Measurements from ENCODE around the gene EEFSEC.

EEFSEC gene

GRCh38 chr3:128340198-128340903 lies 187.1 kb downstream of the EEFSEC start:
- H3K36me3 Mint-ChIP-seq (ENCODE audit: low read depth) = peaks cover 4% of the 10 kb centered on the region
- no peak overlapping the region for H3K4me3 Mint-ChIP-seq
- TF ChIP-seq CTCF (IDR thresholded peaks at IDR 0.05; ENCODE audit: unreplicated experiment in 3 of 3) = no peak
- H3K9me3 Mint-ChIP-seq = no peaks in the 10 kb centered on the region
- peak overlapping the region in 2 of 3 experiments; percentile 22 to 61 for H3K27ac Mint-ChIP-seq
- peaks cover 53% of the 10 kb centered on the region for H3K4me1 Mint-ChIP-seq
- H3K27me3 Mint-ChIP-seq (ENCODE audit: low read depth) = peaks cover 7% of the 10 kb centered on the region

DNA sequence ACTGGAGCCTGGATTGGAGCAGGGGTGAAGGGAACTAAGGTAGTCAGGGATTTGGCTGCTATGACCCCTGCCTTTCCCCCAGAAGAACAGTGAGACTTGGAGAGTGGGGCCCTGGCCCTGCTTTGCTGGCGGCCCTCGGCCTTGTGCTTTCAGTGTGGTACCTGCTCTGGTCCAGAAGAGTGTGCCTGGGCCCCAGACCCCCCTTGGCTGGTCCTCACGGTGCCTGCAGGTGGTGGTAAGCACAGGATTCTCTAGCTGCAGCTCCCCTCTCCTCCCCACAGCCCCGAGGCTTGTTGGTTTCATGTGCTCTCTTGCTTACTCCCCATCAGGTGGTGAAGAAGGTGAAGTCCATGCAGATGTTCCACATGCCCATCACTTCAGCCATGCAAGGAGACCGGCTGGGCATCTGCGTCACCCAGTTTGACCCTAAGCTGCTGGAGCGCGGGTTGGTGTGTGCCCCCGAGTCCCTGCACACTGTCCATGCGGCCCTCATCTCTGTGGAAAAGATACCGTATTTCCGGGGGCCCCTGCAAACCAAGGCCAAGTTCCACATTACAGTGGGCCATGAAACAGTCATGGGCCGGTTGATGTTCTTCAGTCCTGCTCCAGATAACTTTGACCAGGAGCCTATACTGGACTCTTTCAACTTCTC lies 187.7 kb downstream of the EEFSEC start:
- peaks cover 4% of the 10 kb centered on the region for H3K36me3 Mint-ChIP-seq (ENCODE audit: low read depth)
- TF ChIP-seq CTCF (IDR thresholded peaks at IDR 0.05; ENCODE audit: unreplicated experiment in 3 of 3) = no peak
- H3K4me1 Mint-ChIP-seq = peaks cover 46% of the 10 kb centered on the region
- no peaks in the 10 kb centered on the region for H3K9me3 Mint-ChIP-seq
- H3K27ac Mint-ChIP-seq = peak overlapping the region in 1 of 3 experiments; percentile 53
- H3K4me3 Mint-ChIP-seq = no peak overlapping the region
- H3K27me3 Mint-ChIP-seq (ENCODE audit: low read depth) = peaks cover 8% of the 10 kb centered on the region

DNA sequence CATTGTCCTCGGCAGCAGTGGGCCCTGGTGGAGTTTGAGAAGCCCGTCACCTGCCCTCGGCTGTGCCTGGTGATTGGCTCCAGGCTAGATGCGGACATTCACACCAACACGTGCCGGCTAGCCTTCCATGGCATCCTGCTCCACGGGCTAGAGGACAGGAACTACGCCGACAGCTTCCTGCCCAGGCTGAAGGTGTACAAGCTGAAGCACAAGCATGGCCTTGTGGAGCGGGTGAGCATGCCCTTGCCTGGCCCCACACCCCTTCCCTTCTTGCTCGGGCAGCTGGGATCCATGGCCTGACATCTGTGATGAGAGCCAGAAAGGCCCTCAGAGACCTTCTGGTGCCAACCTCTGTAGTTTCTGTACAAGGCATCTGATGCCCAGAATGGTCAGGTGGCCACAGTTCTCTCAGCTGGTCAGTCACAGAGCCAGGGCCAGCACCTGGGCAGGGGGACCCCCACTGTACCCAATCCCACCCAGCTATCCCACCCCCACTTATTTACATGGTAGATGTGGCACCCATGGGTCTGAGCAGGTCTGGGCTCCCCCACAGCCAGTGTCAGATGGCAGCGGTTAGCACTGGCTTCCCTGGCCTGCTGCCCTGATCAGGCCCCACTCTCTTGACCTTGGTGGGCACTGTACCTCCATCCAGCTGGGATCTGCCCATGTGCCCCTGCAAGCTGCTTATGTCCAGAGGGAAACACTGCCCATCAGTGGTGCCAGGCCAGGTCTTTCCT lies 188.5 kb downstream of the EEFSEC start:
- no peak overlapping the region for H3K4me3 Mint-ChIP-seq
- peaks cover 8% of the 10 kb centered on the region for H3K27me3 Mint-ChIP-seq (ENCODE audit: low read depth)
- H3K9me3 Mint-ChIP-seq = no peaks in the 10 kb centered on the region
- TF ChIP-seq CTCF (IDR thresholded peaks at IDR 0.05; ENCODE audit: unreplicated experiment in 3 of 3) = no peak
- no peak overlapping the region for H3K27ac Mint-ChIP-seq
- H3K4me1 Mint-ChIP-seq = peaks cover 38% of the 10 kb centered on the region
- H3K36me3 Mint-ChIP-seq (ENCODE audit: low read depth) = peaks cover 4% of the 10 kb centered on the region

GRCh38 chr3:128342701-128343180 lies 189.5 kb downstream of the EEFSEC start:
- Mint-ChIP-seq H3K36me3 (ENCODE audit: low read depth) (peaks cover 4% of the 10 kb centered on the region), H3K4me3 (no peak overlapping the region), H3K4me1 (peaks cover 29% of the 10 kb centered on the region), H3K27me3 (ENCODE audit: low read depth) (peaks cover 8% of the 10 kb centered on the region), H3K9me3 (no peaks in the 10 kb centered on the region), H3K27ac (no peak overlapping the region)
- TF ChIP-seq CTCF (IDR thresholded peaks at IDR 0.05; ENCODE audit: unreplicated experiment in 3 of 3) = no peak

- no peak overlapping the region for H3K4me3 Mint-ChIP-seq
- H3K27ac Mint-ChIP-seq = no peak overlapping the region
- no peak for TF ChIP-seq CTCF (IDR thresholded peaks at IDR 0.05; ENCODE audit: unreplicated experiment in 3 of 3)
- H3K36me3 Mint-ChIP-seq (ENCODE audit: low read depth) = peaks cover 4% of the 10 kb centered on the region
- peaks cover 30% of the 10 kb centered on the region for H3K4me1 Mint-ChIP-seq
- peaks cover 7% of the 10 kb centered on the region for H3K27me3 Mint-ChIP-seq (ENCODE audit: low read depth)
- no peaks in the 10 kb centered on the region for H3K9me3 Mint-ChIP-seq
These were observed 190.2 kb downstream of the EEFSEC start for GRCh38 chr3:128343287-128344051.

Data from nephron (organoid).